Cardiac fibroblast (primary cell): Measurements from ENCODE around the gene DICER1.

Source experiments
- DNase-seq, 2 donors: peaks; one replicate each; pipeline versions ENCODE4 v3.0.0 to v3.0.0-alpha.2; 2010; ENCODE audit warnings: low read depth in 2 of 2
- H3K4me3 ChIP-seq, 2 donors: replicated peaks in 1 of 2; 1 replicate in 1 of 2; 2 replicates in 1 of 2; pipeline ENCODE4 v1.5.1; 2011; ENCODE audit warnings: low read depth in 2 of 2, low read length in 2 of 2, mild to moderate bottlenecking in 2 of 2, moderate library complexity in 1 of 2
- TF ChIP-seq, protein P1 (sequence below): IDR thresholded peaks from one replicate; pipeline ENCODE4 v1.5.1; 2011; ENCODE audit warnings: low read depth, mild to moderate bottlenecking, low read length, inconsistent platforms

The DICER1 gene

DNA sequence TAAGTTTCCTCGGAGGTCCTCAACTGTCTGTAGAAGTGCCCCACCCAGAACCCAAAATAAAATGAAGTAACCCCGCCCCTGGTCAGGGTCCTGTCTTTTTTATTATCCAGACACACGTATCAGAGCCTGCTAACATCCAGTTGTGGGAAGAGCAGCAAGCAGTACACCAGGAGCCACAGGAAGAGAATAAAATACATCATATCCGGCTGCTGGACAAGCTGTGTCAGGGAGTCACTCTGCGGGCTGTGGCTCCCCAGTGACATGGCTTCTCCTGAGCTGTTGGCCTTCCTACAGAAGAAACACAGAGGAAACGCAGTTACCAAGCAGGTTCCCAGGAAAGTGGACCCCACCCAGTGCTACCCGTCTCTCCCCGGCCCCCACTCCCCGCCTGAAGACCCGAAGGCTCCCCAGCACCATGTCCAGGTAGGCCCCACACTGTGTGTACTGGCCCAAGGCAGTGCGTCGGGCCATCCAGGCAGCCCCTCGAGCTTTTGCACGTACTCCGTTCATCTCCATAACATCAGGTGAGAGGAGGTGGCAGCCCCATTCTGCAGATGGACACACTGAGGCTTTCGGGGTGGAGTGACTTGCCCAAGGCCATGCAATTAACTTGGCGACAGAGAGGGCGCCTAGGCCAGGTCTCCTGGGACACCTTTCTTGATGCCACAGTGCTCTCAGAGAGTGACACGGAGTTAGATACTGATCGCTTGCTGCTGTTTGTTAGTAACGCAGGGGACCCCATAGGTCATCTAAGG is 34.3 kb upstream of the DICER1 start:
- no peak overlapping the region for H3K4me3 ChIP-seq
- TF ChIP-seq, protein P1, sequence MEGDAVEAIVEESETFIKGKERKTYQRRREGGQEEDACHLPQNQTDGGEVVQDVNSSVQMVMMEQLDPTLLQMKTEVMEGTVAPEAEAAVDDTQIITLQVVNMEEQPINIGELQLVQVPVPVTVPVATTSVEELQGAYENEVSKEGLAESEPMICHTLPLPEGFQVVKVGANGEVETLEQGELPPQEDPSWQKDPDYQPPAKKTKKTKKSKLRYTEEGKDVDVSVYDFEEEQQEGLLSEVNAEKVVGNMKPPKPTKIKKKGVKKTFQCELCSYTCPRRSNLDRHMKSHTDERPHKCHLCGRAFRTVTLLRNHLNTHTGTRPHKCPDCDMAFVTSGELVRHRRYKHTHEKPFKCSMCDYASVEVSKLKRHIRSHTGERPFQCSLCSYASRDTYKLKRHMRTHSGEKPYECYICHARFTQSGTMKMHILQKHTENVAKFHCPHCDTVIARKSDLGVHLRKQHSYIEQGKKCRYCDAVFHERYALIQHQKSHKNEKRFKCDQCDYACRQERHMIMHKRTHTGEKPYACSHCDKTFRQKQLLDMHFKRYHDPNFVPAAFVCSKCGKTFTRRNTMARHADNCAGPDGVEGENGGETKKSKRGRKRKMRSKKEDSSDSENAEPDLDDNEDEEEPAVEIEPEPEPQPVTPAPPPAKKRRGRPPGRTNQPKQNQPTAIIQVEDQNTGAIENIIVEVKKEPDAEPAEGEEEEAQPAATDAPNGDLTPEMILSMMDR, result no peak
- DNase-seq, result no peak

DNA sequence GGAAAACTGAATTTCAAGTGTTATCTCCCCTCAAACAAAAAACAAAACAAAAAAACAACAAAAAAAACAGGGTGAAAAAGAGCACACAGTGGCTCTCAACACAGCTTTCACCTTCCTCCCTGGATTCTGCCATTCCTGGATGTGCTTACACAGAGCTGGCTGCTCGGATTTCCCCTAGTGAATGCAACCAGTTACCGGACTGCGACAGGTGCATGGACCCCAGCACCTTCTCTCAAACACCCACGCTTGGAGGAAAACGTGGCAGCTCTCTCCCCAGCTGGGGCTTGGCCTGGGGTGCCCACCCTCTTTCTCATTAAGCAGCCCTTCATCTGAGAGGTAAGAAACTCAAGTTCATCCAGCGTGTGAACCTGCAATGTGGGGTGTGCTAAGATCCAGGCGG is 33.5 kb upstream of the DICER1 start:
- H3K4me3 ChIP-seq, result no peak overlapping the region
- TF ChIP-seq, protein P1, result no peak
- DNase-seq, result no peak

DNA sequence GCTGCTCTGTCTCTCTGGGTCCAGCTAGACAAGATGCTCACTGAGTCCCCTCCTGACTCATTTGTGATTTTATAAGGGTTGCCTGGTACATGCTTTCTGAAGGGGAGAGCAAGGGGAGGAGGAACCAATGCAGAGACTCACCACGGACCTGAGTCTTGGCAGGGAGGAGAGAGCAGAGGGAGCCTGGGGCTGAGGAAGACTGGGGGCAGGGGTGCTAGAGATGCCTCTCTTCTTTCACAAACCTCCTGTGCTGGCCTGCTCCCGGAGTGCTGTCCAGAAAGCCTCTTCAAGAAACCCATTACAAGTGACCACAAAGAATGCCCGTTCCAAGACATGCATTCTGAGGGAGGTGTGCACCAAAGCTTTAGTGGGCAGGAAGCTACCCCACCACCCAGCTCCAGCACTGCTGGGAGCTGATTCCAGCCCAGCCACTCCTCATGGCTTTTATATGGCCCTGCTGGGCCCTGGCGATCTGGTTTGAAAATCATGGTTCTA is 33.1 kb upstream of the DICER1 start:
- no peak for DNase-seq
- TF ChIP-seq, protein P1, result no peak

DNA sequence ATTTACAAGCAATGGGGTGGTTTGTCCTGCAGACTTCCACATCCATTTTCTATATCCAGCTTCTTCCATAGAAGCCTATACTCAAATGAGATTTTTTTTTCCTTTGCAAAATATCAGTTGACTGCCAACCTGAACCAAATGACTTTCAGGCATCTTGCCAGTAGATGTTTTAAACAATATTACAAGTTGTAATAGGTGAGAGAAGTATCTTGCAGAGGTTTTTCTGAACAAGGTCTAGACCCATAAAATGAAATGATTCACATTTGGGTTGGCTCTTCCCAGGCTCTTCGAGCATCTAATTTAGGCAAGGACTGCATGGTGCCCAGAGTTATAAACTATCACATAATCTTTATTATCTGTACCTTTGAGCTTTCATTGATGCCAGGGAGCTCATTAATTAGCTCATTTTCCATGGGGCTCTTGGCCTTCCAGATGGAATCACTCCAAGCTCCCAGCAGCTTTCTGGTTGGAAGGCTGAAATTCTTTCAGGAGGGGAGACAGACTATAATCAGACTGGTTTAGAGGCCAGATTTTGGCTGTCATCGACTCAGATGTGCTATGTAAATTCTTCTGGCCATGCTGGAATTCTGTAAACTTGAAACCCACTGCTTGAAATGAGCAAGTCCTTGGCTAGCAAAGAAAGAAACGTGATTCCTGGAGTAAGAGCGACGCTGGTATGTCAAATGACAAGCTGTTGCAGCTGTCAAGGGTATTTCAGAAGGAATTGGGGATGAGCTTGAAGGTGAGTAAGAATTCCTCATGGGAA is 32.2 kb upstream of the DICER1 start:
- DNase-seq, result peak in 1 of 2 donors; percentile 72
- TF ChIP-seq, protein P1, result no peak
- no peak overlapping the region for H3K4me3 ChIP-seq

More for the DNA sequence above, 33.1 kb upstream of the DICER1 start:
- no peak overlapping the region for H3K4me3 ChIP-seq

DNA sequence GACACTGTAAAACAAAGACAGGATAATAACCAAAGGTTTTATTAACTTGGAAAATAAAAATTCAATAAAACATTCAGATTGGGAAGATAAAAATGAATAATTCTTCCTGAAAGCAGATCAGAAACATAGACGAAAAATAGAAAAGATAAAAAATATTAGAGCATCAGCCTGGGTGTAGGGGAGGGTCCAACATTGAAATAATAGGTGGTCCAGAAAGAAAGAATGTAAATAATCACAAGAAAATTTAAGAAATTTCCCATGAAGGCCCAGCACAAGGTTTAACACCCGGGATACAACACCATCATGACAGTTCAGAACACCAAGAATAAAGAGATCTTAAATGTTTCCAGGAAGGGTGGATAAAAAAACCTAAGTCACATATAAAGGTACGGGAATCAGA is 31.1 kb upstream of the DICER1 start:
- H3K4me3 ChIP-seq, result no peak overlapping the region
- no peak for DNase-seq
- TF ChIP-seq, protein P1, result no peak

DNA sequence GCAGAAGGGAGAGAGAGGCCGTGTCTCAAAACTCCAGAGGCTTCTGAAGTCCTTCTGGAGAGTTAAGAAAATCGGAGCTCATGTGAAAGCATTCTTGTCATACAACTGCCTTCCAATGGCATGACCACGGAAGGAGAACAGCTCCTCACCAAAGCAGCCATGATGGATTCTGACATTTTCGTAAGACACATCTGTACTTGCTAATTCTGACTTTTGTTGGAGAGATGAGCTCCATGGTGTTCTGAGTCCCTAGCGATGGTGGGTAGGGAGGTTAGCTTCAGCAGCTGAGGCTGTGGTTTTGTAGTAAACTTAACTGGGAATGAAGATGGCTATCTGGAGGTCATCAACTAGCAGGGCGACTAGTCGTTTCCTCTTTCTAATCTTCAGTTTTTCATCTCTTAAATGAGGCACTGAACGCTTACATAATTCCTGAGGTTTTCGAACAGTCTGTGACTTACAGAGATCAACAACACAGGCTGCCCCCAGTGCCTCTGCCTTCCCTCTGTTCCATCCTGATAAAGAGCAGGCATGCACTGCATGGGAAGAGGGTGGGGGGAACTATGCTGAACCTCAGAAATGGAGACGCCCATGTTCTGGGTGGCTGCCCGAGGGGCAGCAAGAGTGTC is 28.6 kb upstream of the DICER1 start:
- no peak for DNase-seq
- H3K4me3 ChIP-seq, result no peak overlapping the region
- TF ChIP-seq, protein P1, result no peak
